ENCODE data around the gene ANKRD60. TPM values are rescaled to one million over a fixed set of nuclear protein-coding genes. Genes with fewer than 3 reads are reported as not detected.

Gene ANKRD60
- total RNA-seq, 2 donors from 2014 or later = not detected

DNA sequence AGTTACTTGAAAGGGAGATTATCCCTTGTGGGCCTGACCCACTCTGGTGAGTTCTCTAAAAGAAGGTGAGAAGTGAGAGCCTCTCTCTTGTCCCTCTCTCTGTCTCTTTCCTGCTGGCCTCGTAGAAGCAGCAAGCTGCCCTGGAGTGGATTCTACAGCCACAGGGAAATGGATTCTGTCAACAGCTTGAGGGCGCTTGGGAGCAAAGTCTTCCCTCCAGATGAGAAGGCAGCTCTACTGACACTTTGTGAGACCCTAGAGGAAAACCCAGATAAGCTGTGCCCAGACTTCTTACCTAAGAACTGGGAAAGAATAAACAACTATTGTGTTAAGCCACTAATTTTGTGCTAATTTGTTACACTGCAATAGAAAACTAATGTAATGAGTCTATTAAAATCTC lies 39.9 kb downstream of the ANKRD60 start:
- Histone ChIP-seq H3K36me3 (ENCODE audit: control insufficient read depth, insufficient read depth, low read length) (no peaks in the 10 kb centered on the region), H3K4me3 (ENCODE audit: low read length) (no peak overlapping the region), H3K9ac (ENCODE audit: extremely low read depth, low read length, poor library complexity, severe bottlenecking) (no peak overlapping the region), H3K9me3 (ENCODE audit: control insufficient read depth, low read length) (peaks cover 10% of the 10 kb centered on the region), H3K4me1 (ENCODE audit: control insufficient read depth, insufficient read depth, low read length) (no peaks in the 10 kb centered on the region), H3K27ac (ENCODE audit: low read depth, low read length) (no peak overlapping the region), H3K27me3 (ENCODE audit: control insufficient read depth, insufficient read depth, low read length, poor library complexity, severe bottlenecking) (no peaks in the 10 kb centered on the region)
- peak; percentile 83 for DNase-seq
- Mint-ChIP-seq H3K4me3 (no peak overlapping the region), H3K36me3 (ENCODE audit: low read depth) (no peaks in the 10 kb centered on the region), H3K27ac (peak overlapping the region; percentile 76), H3K4me1 (peaks cover 24% of the 10 kb centered on the region), H3K27me3 (ENCODE audit: insufficient read depth) (peaks cover 28% of the 10 kb centered on the region), H3K9me3 (peaks cover 14% of the 10 kb centered on the region)
- WGBS, 2 experiments (ENCODE audit: insufficient coverage in 1 of 2, insufficient read length in 1 of 2) = 33 to 43% methylated on average over 1 to 2 of the region's 2 CpGs
- TF ChIP-seq, protein P1, sequence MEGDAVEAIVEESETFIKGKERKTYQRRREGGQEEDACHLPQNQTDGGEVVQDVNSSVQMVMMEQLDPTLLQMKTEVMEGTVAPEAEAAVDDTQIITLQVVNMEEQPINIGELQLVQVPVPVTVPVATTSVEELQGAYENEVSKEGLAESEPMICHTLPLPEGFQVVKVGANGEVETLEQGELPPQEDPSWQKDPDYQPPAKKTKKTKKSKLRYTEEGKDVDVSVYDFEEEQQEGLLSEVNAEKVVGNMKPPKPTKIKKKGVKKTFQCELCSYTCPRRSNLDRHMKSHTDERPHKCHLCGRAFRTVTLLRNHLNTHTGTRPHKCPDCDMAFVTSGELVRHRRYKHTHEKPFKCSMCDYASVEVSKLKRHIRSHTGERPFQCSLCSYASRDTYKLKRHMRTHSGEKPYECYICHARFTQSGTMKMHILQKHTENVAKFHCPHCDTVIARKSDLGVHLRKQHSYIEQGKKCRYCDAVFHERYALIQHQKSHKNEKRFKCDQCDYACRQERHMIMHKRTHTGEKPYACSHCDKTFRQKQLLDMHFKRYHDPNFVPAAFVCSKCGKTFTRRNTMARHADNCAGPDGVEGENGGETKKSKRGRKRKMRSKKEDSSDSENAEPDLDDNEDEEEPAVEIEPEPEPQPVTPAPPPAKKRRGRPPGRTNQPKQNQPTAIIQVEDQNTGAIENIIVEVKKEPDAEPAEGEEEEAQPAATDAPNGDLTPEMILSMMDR (conservative IDR thresholded peaks at IDR 0.05) = peak; percentile 66

DNA sequence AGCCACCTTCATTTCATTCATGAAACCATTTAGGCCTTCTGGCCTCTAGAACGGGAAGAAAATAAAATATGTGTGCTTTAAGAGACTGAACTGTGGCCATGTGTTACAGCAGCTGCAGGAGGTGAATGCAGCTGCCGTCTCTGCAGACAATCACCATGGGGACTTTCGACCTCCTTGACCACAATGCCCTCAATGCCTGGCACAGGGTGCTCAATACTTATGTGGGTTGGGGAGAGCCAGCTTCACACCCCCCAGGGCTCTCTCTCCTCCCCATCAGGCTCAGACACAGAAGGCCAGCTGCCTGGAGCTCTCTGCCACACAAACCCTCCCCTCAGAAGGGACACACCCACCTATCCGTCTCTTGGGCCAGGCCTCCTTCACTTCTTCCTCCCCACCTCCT lies 43.5 kb downstream of the ANKRD60 start:
- Histone ChIP-seq H3K27me3 (ENCODE audit: control insufficient read depth, insufficient read depth, low read length, poor library complexity, severe bottlenecking) (peaks cover 15% of the 10 kb centered on the region), H3K9me3 (ENCODE audit: control insufficient read depth, low read length) (peaks cover 10% of the 10 kb centered on the region), H3K36me3 (ENCODE audit: control insufficient read depth, insufficient read depth, low read length) (no peaks in the 10 kb centered on the region), H3K4me3 (ENCODE audit: low read length) (no peak overlapping the region), H3K4me1 (ENCODE audit: control insufficient read depth, insufficient read depth, low read length) (no peaks in the 10 kb centered on the region), H3K27ac (ENCODE audit: low read depth, low read length) (no peak overlapping the region), H3K9ac (ENCODE audit: extremely low read depth, low read length, poor library complexity, severe bottlenecking) (no peak overlapping the region)
- H3K36me3 Mint-ChIP-seq (ENCODE audit: low read depth) = no peaks in the 10 kb centered on the region
- no peak overlapping the region for H3K4me3 Mint-ChIP-seq
- WGBS, 2 experiments (ENCODE audit: insufficient coverage in 1 of 2, insufficient read length in 1 of 2) = 89 to 100% methylated on average over 2 to 4 of the region's 4 CpGs
- H3K4me1 Mint-ChIP-seq = peaks cover 18% of the 10 kb centered on the region
- H3K27ac Mint-ChIP-seq = no peak overlapping the region
- DNase-seq = no peak
- H3K27me3 Mint-ChIP-seq (ENCODE audit: insufficient read depth) = peaks cover 27% of the 10 kb centered on the region
- peaks cover 14% of the 10 kb centered on the region for H3K9me3 Mint-ChIP-seq
- TF ChIP-seq, protein P1 (conservative IDR thresholded peaks at IDR 0.05) = no peak

DNA sequence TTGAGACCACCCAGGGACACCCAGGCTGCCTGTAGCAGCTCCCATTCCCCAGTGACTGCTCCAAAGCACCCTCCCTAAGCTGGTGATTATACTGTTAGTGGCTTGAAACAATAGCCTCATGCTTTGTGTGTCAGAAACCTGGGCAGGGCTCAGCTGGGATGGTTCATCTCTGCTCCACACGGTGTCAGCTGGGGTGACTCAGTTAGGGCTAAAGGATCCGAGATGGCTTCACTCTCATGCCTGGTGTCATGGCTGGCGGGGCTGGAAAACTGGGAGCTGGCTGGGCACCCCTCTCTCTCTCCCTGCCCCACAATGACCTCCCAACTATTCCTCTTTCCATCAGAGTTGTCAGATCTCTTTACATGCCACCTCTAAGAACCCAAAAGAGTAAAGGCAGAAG lies 44.4 kb downstream of the ANKRD60 start:
- H3K27ac ChIP-seq (ENCODE audit: low read depth, low read length) = no peak overlapping the region
- TF ChIP-seq, protein P1 (conservative IDR thresholded peaks at IDR 0.05) = no peak
- no peaks in the 10 kb centered on the region for H3K36me3 ChIP-seq (ENCODE audit: control insufficient read depth, insufficient read depth, low read length)
- Mint-ChIP-seq H3K4me3 (no peak overlapping the region), H3K9me3 (peaks cover 14% of the 10 kb centered on the region), H3K27me3 (ENCODE audit: insufficient read depth) (peaks cover 34% of the 10 kb centered on the region), H3K36me3 (ENCODE audit: low read depth) (no peaks in the 10 kb centered on the region), H3K4me1 (peaks cover 16% of the 10 kb centered on the region), H3K27ac (no peak overlapping the region)
- 90 to 92% methylated on average over 3 of the region's 3 CpGs for WGBS, 2 experiments (ENCODE audit: insufficient coverage in 1 of 2, insufficient read length in 1 of 2)
- peaks cover 23% of the 10 kb centered on the region for H3K27me3 ChIP-seq (ENCODE audit: control insufficient read depth, insufficient read depth, low read length, poor library complexity, severe bottlenecking)
- no peak overlapping the region for H3K4me3 ChIP-seq (ENCODE audit: low read length)
- H3K4me1 ChIP-seq (ENCODE audit: control insufficient read depth, insufficient read depth, low read length) = peaks cover 3% of the 10 kb centered on the region
- peaks cover 10% of the 10 kb centered on the region for H3K9me3 ChIP-seq (ENCODE audit: control insufficient read depth, low read length)
- no peak overlapping the region for H3K9ac ChIP-seq (ENCODE audit: extremely low read depth, low read length, poor library complexity, severe bottlenecking)
- no peak for DNase-seq
